HG03558 (cell line): ENCODE data around the gene MED27.

Experiments
- ATAC-seq: cut with Tn5 transposase; IDR thresholded peaks from one replicate; pipeline ENCODE4 v1.9.1; 2021; ENCODE audit warnings: moderate number of reproducible peaks; ENCODE audit not compliant: unreplicated experiment; ENCODE audit errors: extremely low read depth

Gene MED27

GRCh38 chr9:131843989-131844744 is 235.5 kb downstream of the MED27 start:
- ATAC-seq, result no peak

- ATAC-seq, result no peak
Measured at GRCh38 chr9:131841765-131842318, 237.8 kb downstream of the MED27 start.

GRCh38 chr9:131840751-131841702 is 238.6 kb downstream of the MED27 start:
- ATAC-seq, result no peak

DNA sequence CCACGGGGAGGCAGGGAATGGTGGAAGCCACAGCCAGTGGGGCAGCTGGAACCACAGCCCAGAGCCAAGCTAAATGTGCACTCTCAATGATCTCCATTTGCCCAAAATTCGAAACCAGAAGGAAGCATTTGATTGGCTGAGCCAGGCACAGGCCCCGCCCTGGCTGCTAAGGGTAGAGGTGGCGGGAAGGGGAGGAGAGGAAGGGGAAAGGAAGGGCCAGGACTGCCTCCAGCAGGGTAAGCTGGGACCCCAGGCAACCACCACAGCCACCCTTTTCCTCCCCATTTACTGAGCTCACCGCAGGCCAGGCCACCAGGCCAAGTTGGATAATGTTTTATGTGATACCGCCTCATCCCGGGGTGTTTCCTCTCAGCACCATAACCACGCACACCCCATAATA is 239.4 kb downstream of the MED27 start:
- ATAC-seq, result no peak

DNA sequence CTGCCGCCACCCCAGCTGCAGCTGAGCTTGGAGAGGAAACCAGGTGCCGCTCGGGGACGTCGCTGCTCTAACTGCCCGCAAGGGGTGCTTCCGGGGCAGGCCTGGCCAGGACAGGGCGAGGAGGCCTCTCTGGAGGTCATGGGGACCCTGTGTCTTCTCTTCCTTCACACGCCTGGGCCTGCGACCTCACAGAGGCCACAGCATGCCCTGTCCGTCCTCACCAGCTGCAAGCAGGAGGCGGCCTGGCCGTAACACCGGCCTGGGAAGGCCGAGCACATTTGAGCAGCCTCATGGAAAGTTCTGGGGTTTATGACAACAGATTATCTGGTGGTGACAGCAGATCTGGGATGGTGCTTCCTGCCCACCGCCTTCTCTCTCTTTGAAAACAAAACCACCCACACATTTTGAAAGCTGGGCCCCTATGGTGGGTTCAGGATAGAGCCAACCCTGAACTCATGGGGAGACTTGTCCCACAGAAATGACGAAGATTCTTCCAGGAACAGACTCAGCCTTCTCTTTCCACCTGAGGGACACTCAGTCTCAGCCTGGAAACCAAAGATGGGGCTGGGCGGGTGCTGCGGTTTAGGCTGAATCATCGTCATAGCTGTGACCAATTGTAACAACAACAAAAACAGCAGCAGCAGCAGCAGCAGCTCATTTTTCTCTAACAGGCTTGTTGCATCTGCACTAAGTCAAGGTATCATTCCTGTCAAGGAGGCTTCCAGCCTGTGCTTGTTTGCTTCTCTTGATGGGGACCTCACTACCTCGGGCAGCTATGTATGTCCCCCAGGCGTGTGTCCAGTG is 240.2 kb downstream of the MED27 start:
- no peak for ATAC-seq

- no peak for ATAC-seq
Measured at GRCh38 chr9:131838530-131839280, 241.0 kb downstream of the MED27 start.

GRCh38 chr9:131837836-131838235 is 241.8 kb downstream of the MED27 start:
- no peak for ATAC-seq

GRCh38 chr9:131837316-131837715 is 242.4 kb downstream of the MED27 start:
- ATAC-seq, result no peak

- ATAC-seq, result no peak
Measured at GRCh38 chr9:131836607-131837315, 242.9 kb downstream of the MED27 start.

- no peak for ATAC-seq
Measured at GRCh38 chr9:131836021-131836420, 243.6 kb downstream of the MED27 start.

- ATAC-seq, result no peak
Measured at GRCh38 chr9:131835151-131835910, 244.3 kb downstream of the MED27 start.

DNA sequence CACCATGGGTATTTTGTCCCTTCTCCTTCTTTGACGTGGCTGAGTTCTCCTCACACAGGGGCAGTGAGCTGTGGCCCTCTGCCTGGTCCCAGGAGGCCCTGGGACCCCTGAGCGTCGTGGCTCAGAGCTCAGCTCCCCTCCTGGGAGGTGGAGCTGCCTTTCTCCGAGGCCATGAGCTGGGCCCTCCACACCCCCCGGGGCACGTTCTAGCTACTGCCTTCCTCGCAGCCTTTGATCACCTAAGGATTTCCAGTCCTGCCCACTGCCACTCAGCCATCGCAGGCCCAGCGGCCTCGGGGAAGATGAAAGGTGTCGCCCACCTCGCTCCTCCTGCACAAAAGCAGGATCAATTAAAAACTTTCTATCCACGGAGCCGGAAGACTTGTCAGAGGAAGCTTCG is 244.9 kb downstream of the MED27 start:
- ATAC-seq, result no peak

- no peak for ATAC-seq
Measured at GRCh38 chr9:131833906-131834305, 245.8 kb downstream of the MED27 start.

DNA sequence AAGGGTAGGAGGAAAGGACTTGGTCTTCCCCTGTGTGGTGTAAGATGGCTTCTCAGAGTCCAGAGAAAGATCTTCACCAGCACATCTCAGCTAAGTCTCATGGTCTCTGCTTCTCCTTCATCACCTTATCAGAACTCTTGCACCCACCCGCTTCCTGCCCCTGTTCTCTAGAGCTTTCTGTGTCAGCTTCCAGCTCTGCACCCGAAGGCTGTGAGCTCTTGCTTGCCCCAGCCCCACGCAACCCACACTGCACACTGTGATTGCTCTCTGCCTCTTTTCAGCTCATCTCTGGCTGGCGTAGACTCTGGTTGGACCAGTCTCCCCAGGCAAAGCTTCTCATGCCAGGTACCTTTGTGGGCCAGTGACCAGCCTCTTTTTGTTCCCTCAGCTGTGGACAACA is 246.6 kb downstream of the MED27 start:
- ATAC-seq, result no peak

DNA sequence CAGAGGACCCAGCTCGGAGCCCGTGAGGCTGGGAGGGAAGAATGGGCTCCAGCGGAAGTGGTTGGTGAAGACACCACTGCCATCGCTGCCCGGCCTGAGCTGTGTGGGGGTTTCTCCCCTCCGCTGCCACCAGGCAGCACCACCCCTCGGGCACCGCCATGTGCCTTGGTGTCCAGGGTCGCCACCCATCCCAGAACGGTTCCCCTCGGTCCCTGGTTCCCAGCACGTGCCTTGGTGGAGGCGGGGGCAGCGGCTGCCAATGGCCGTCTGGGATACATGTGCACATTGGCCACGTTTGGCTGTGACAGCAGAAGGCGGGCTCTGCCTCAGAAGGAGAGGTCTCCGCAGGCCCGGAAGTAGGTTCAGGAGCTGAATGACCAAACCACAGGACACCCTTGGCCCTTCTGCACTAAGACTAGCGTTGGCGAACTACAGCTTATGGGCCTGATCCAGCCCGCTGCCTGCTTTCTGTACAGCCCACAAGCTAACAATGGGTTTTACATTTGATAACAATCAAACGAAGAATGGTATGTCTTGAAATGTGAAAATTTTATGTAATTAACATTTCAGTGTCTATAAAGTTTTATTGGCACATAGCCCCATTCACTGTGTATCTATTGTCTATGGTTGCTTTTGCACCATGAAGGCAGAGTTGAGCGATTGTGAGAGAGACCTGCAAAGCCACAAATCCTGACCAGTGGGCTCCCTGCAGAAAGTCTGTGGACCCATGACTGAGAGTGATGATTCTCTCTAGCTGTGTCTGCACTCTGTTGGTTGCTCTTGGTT is 248.1 kb downstream of the MED27 start:
- no peak for ATAC-seq

DNA sequence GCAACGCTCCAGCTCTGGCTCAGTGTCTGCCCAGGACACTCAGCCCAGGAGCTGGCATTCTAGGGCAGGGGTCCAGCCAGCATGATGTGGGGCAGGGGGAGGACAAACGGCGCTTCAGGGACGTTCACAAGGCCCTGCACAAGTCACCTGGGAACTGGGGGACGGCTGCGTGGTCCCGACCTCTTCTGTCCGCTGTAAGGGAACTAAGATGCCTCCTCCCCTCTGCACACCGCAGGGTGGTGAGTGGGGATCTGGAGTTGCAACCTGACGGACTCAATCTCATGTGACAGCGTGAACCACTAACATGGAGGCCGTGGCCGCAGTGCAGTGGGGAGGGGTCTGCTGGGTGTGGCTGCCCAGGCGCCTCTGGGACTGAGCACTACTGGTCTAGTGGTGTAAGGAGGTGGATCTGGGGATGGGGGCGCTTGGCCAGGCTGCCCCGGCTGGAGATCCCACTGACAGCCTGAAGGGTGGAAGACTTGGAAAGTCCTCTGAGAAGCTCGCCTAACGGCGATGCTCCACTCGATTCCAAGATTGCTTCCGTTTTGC is 251.8 kb downstream of the MED27 start:
- ATAC-seq, result no peak

DNA sequence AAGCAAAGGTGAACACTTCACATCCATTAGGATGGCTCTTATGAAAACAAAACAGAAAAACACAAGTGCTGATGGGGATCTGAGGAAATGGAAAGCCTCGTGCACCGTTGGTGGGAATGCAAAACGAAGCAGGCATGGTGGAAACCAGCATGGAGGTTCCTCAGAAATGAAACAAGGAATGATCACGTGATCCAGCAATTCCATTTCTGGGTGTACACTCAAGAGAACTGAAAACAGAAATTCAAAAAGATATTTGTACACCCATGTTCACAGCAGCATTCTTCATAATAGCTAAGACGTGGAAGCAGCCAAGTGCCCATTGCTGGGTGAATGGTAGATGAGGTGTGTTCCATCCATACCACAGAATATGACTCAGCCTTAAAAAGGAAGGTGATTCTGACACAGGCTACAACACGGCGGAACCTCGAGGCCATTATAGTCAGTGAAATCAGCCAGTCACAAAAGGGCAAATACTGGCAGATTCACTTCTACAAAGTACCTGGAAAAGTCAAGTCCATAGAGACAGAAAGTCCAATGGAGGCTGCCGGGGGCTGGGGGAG is 252.6 kb downstream of the MED27 start:
- no peak for ATAC-seq
